Cerebellar cortex (tissue), 1 donor: ENCODE data around the gene CTDSPL.

Source experiments
- DNase-seq: peaks from one replicate; pipeline ENCODE4 v3.0.0-alpha.2; 2015; ENCODE audit warnings: low spot score

The CTDSPL gene

DNA sequence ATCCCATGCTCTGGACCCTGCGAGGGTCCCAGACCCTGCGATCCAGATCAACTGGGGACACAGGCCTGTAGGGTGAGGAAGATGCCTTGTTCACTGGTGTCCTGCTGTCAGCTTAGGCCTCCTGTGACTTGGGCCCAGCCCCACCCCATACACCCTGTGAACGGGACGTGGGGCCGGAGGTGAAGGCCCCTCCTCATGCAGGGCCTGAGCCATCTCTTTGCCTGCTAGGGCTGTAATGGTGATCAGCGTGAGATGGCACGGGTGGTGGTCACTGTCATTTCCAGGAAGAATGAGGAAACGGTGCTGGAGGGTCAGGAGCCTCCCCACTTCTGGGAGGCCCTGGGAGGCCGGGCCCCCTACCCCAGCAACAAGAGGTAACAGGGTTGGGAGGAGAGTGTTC, 141.3 kb downstream of the CTDSPL start:
- no peak for DNase-seq

DNA sequence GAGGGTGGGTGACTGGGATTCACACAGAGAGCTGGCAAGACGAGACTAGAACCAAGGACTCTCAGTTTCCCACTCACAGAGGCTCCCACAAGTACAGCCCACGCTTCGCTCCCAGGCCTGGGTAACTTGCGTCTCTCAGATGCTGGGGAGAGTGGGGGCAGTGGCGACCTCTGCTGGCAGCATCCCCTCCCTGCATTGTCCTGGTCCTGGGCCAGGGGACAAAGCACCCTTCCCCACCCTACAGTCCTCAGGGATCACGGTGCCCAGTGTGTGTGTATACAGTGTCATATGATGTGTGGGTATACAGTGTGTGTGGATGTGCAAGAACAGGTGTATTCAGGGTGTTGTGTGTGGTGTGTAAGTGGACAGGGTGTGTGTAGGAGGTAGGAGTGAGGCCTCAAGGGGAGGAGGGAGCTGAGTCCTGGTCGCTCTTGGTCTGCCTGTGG, 141.7 kb downstream of the CTDSPL start:
- no peak for DNase-seq

GRCh38 chr3:38003817-38004414, 142.2 kb downstream of the CTDSPL start:
- DNase-seq = no peak

- peak; percentile 79 for DNase-seq
These were observed 142.9 kb downstream of the CTDSPL start for GRCh38 chr3:38004415-38005075.

DNA sequence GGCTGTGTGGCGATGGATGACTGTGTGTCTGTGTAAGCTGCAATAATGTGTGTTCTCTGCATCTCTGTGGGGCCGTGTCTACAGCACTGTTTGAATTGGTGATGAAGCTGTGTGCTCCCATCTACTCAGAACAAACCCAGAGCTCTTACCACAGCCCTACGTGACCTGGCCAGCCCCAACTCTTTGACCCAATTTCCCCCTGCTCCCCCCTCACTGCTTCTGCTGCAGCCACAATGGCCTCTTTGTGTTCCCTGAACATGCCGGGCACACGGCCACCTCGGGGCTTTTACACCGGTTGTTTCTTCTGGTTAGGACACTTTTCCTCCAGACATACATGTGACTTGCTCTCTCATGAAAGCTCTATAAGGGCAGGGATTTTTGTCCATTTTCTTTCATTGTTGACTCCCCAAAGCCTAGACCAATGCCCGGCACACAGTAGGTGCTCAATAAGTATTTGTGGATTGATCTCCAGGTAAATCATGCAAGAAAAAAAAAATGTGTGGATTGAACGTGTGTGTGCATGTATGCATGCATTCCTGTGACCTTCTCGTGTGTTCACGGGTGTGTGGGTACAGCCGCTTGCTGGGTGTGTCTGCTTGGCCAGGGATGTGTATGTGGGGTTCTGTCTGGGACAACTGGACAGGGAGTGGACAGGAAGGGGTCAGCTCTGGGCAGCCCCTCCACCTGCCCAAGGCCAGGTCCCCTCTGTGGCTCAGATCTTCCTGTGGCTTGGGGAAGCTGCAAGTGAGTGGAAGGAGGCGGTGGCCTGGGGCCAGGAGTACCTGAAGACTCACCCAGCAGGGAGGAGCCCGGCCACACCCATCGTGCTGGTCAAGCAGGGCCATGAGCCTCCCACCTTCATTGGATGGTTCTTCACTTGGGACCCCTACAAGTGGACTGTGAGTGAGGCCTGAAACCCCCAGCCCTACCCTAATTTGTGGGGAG, 143.7 kb downstream of the CTDSPL start:
- DNase-seq = no peak

DNA sequence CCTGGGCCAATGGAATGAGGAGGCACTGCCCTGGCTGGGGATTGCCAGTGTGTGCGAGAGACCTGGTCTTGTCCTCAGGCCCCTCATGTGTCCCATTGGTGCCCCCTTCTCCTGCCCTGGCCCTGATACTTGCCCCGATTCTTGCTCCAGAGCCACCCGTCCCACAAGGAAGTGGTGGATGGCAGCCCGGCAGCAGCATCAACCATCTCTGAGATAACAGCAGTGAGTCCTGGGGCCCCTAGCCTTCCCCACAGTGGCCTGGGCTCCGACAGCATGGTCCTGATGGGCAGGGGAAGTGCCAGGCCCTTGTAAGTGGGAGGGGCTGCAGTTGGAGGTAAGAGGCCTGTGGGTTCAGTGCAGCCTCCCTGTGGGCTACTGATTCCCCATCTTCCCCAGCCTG, 144.4 kb downstream of the CTDSPL start:
- no peak for DNase-seq

DNA sequence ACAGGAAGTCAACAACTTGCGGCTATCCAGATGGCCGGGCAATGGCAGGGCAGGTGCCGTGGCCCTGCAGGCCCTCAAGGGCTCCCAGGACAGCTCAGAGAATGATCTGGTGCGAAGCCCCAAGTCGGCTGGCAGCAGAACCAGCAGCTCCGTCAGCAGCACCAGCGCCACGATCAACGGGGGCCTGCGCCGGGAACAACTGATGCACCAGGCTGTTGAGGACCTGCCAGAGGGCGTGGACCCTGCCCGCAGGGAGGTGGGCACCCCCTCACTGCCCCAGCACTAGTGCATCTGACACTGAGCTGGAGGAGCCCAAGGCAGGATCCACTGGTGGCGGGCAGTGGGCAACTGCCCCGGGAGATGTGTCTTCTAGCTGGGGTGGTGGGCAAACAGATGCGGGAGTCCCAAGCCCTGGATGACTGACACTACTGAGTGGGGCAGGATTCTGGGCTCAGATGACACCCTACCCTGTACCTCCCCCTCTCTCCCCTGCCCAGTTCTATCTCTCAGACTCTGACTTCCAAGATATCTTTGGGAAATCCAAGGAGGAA, 144.8 kb downstream of the CTDSPL start:
- DNase-seq = no peak

DNA sequence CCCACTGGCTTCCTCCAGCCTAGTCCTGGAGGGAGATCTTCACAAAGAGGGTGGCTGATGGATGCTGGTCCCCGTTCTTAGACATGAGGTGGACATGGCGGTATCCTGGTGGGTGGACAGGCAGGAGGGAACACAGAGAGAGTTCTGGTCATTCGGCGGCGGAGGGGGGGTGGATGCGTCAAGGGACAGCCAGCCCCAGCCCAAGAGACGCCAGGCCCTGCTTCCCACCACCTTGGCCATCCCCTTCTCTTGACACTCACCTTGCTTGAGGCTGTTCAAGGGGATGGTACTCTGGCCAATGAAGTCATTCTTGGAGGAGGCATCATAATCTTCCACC, 146.0 kb downstream of the CTDSPL start:
- no peak for DNase-seq

- DNase-seq = no peak
These were observed 146.6 kb downstream of the CTDSPL start for GRCh38 chr3:38008191-38008701.

DNA sequence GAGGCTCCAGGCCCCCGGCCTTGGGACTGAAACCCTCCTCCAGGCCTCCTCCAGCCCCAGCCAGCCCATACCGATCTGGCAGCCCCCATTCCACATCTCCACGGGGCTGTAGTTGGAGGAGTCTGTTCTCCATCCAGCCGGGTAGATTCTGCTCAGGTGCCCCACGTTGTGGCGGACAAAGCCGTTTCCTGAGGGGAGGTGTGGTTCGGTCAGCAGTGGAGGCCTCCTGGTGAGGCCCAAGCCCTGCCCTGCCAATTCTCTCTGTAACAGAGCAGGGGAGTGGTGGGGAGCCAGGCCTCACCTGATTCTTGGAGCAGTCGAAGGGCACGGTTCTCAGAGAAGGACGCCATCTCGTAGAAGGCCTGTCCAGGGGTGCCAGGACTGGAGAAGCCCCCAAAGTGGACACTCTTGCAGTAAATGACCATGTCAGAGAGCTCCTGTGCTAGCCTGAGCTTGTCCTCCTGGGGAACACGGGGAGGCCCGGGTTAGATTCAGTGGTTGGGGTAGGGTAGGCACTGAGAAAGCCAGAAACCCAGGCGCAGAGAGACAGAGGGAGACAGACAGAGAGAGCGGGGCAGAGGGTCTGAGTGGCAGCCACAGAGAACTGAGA, 147.4 kb downstream of the CTDSPL start:
- no peak for DNase-seq

- DNase-seq = no peak
These were observed 148.3 kb downstream of the CTDSPL start for GRCh38 chr3:38009807-38010591.

DNA sequence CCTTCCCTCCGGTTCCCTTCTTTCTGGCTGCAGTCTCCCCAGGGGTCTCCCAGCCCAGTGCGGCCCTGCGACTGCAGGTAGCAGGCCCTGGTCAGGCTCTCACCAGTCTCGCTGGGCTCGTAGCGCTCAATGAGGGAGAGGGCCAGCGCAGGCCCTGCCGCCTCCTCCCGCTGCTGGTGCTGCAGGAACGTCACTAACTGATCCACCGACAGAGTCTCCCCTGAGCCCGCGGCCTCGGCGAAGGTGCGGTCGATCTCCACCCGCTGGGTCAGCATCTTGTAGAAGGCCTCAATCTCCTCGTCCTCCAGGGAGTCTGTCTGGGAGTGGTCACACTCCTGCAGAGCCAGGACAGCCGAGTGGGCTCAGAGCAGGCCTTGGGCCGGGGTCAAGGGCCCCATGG, 149.4 kb downstream of the CTDSPL start:
- DNase-seq = no peak

DNA sequence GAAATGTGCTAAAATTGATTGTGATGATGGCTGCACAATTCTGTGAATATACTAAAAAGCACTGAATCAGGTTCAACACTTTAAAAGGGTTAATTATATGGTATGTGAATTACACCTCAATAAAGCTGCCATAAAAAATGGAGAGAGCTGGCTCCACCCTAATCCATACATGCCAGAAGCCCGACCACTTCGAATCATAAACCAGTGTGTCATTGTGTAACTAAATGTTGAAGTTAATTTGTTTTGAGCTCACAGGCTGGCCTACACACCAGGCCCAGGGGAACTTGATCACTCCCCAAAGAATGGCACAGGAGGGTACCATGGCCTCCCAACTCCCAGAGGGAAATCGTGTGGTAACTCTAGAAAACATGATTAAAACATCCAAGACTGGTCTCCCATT, 153.8 kb downstream of the CTDSPL start:
- no peak for DNase-seq

DNA sequence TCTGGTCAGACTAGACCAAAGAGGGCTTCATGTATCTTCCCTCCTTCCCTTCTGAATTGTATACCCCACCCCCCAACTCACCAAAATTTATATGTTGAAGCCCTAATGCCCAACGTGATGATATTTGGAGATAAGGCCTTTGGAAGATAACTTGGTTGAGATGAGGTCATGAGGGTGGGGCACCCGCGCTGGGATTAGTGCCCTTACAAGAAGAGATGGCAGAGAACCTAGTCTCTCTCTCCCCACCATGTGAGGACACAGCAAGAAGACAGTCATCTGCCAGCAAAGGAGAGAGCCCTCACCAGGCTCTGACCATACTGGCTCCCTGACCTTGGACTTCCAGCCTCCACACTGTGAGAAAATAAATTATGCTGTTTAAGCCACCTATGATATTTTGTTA, 154.3 kb downstream of the CTDSPL start:
- no peak for DNase-seq

- no peak for DNase-seq
These were observed 154.7 kb downstream of the CTDSPL start for GRCh38 chr3:38016410-38016809.

GRCh38 chr3:38016847-38017444, 155.3 kb downstream of the CTDSPL start:
- DNase-seq = no peak

DNA sequence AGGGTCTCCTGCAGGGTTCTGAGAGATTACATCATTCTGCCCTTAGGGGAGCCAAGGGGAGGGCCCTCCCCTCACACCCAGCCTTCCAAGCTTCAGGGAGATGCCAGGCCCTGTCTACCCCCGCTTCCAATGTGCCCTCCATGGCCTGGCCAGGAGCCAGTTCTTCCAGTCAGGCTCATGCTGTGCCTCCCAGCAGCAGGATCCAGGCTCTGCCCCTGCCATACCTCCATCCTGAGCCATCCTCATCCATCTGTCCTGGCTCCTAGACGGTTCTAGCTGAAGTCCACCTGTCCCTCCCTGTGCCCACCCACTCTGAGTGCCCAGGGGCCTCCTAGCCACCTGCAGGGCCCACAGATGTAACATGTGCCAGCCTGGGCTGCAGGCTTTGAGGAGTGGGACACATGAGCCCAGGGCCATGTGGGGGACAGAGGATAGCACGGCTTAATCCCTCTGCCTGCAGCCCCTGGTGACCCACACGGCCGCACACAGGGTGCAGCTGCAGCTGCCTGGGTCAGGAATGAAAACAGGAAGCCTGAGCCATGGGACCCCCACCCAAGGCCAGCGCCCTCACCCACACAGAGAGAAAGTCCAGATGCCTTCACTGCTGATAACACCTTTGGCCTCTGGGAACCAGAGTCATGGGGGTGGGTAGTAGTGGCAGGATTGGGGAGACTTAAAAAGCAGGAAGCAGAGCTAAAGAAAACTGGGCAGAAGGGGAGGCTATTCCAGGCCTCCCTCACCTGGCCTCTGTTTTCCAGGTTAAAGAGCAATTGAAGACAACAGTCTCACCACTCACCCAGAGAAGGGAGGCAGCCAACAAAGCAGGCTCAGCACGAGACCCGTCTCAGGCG, 156.0 kb downstream of the CTDSPL start:
- no peak for DNase-seq

- no peak for DNase-seq
These were observed 156.9 kb downstream of the CTDSPL start for GRCh38 chr3:38018296-38019266.
